Mammary epithelial cell (primary cell): ENCODE data around the gene TRIM61.

Experiments used
- CTCF ChIP-seq, 2 donors: IDR thresholded peaks in 1 of 2; conservative IDR thresholded peaks in 1 of 2; 2 replicates each; pipeline ENCODE4 v1.5.1; 2011 to 2012; ENCODE audit warnings: inconsistent platforms in 2 of 2, low read length in 2 of 2, mild to moderate bottlenecking in 2 of 2, control low read depth in 1 of 2, low read depth in 1 of 2; ENCODE audit not compliant: insufficient read depth in 1 of 2; ENCODE audit errors: extremely low read depth in 1 of 2
- EZH2 ChIP-seq: IDR thresholded peaks from 2 replicates; pipeline ENCODE4 v1.6.1; 2012; ENCODE audit warnings: low read length, inconsistent platforms, borderline replicate concordance

- TF ChIP-seq CTCF (conservative IDR thresholded peaks at IDR 0.05 in 1 of 2, IDR thresholded peaks at IDR 0.05 in 1 of 2; ENCODE audit: extremely low read depth in 1 of 2, insufficient read depth in 1 of 2, low read depth in 1 of 2, low read length in 2 of 2) (no peak), EZH2 (no peak)
Observed at GRCh38 chr4:165006886-165007285, 29.4 kb upstream of the TRIM61 start.
